K562 (cell line): ENCODE results near the gene FHDC1. TPM values are rescaled to one million over a fixed set of nuclear protein-coding genes. Genes with fewer than 3 reads are reported as not detected.

ENCODE experiments used
- ATAC-seq: fragments of 200-7000 bp; cut with Tn5 transposase; 3 replicates; pipeline ENCODE4 v1.9.1; 2020; ENCODE audit warnings: moderate library complexity
- BruUV-seq: library from RNA; stranded (reverse); fragments of 400-500 nt; replicated peaks from 2 replicates; lab custom pipeline; 2021; lab: Mats Ljungman, UMichigan
- CTCF ChIA-PET: fragments of 300-600 bp; formaldehyde crosslinking; extraction: SDS; loops from one replicate; lab custom pipeline; 2021; ENCODE audit warnings: low intra/inter-chr PET ratio; lab: Yijun Ruan, JAX
- POLR2A ChIA-PET: fragments of 300-600, 350-650 bp; sonication (Branson Sonifier 250); formaldehyde crosslinking; extraction: SDS; loops from one replicate; lab custom pipeline; 2021; ENCODE audit warnings: antibody characterized with exemption, inconsistent platforms; lab: Yijun Ruan, JAX
- DNase-seq, 4 experiments: peaks; one replicate each; pipeline versions ENCODE4 v3.0.0 to v3.0.0-alpha.2; 2011 to 2018; ENCODE audit warnings: low spot score in 3 of 4, mixed read lengths in 3 of 4; ENCODE audit errors: extremely low read depth in 1 of 4
- FAIRE-seq: peaks from 2 replicates; lab custom pipeline; 2011; peaks lifted over from hg19 to GRCh38; lab: Jason Lieb, UNC
- H2AFZ ChIP-seq: 2 replicates; pipeline ENCODE4 v1.6.0; 2011; ENCODE audit warnings: low read depth, low read length, control low read depth, inconsistent platforms
- H3K27ac ChIP-seq: fragments of 200-600 bp; 3 replicates; pipeline ENCODE4 v1.8.0; 2011; ENCODE audit warnings: low read depth, mild to moderate bottlenecking, control low read depth, inconsistent platforms, low read length, moderate library complexity, mixed read lengths; ENCODE audit errors: extremely low read depth
- H3K27me3 ChIP-seq, 2 experiments: fragments of 300-600 bp in 1 of 2; 2 replicates in 1 of 2; 3 replicates in 1 of 2; pipeline versions ENCODE4 v1.6.0 to v1.8.0; 2011; ENCODE audit warnings: inconsistent platforms in 2 of 2, low read length in 2 of 2, mild to moderate bottlenecking in 1 of 2, mixed read lengths in 1 of 2, moderate library complexity in 1 of 2; ENCODE audit not compliant: control insufficient read depth in 2 of 2, insufficient read depth in 2 of 2
- H3K36me3 ChIP-seq: fragments of 300-600 bp; 3 replicates; pipeline ENCODE4 v1.8.0; 2011; ENCODE audit warnings: mild to moderate bottlenecking, low read length, inconsistent platforms; ENCODE audit not compliant: control insufficient read depth, insufficient read depth
- H3K4me1 ChIP-seq, 2 experiments: fragments of 200-600 bp in 1 of 2; replicated peaks in 1 of 2; 2 replicates in 1 of 2; 3 replicates in 1 of 2; pipeline versions ENCODE4 v1.5.1 to v1.8.0; 2011; ENCODE audit warnings: inconsistent platforms in 2 of 2, low read length in 2 of 2, mild to moderate bottlenecking in 1 of 2, mixed read lengths in 1 of 2, moderate library complexity in 1 of 2; ENCODE audit not compliant: control insufficient read depth in 2 of 2, insufficient read depth in 2 of 2
- H3K4me2 ChIP-seq: 2 replicates; pipeline ENCODE4 v1.6.1; 2011; ENCODE audit warnings: low read length, control low read depth, inconsistent platforms, mixed read lengths; ENCODE audit not compliant: insufficient read depth
- H3K4me3 ChIP-seq: fragments of 200-600 bp; sonication (generic), shearing (Covaris generic); 2 replicates; pipeline ENCODE4 v1.5.1; 2016; ENCODE audit warnings: control low read depth, inconsistent platforms
- H3K79me2 ChIP-seq: fragments of 200-600 bp; 3 replicates; pipeline ENCODE4 v1.8.0; 2011; ENCODE audit warnings: low read length, inconsistent platforms; ENCODE audit not compliant: control insufficient read depth, insufficient read depth
- H3K9ac ChIP-seq, 2 experiments: 2 replicates each; pipeline versions ENCODE4 v1.6.0 to v1.6.1; 2011; ENCODE audit warnings: low read depth in 2 of 2, low read length in 2 of 2, control low read depth in 1 of 2, inconsistent platforms in 1 of 2, mild to moderate bottlenecking in 1 of 2, mixed read lengths in 1 of 2; ENCODE audit not compliant: insufficient read depth in 1 of 2
- H3K9me1 ChIP-seq: one replicate; pipeline ENCODE4 v1.6.0; 2011; ENCODE audit warnings: inconsistent platforms, mild to moderate bottlenecking, low read length, moderate library complexity; ENCODE audit not compliant: control insufficient read depth, insufficient read depth
- H3K9me3 ChIP-seq: replicated peaks from 2 replicates; pipeline ENCODE4 v1.5.1; 2011; ENCODE audit warnings: low read depth, low read length, inconsistent platforms; ENCODE audit not compliant: control insufficient read depth, insufficient read depth
- H4K20me1 ChIP-seq: replicated peaks from 2 replicates; pipeline ENCODE4 v1.6.1; 2011; ENCODE audit warnings: low read length, inconsistent platforms, mixed read lengths; ENCODE audit not compliant: control insufficient read depth, insufficient read depth
- KAT2B ChIP-seq: IDR thresholded peaks from one replicate; pipeline ENCODE4 v1.6.1; 2012; ENCODE audit warnings: low read depth, mild to moderate bottlenecking, control low read depth, inconsistent platforms, low read length, moderate library complexity
- NFRKB ChIP-seq: fragments of 450-650 bp; IDR thresholded peaks from 2 replicates; pipeline ENCODE4 v1.6.1; 2016; ENCODE audit warnings: low read depth
- NRF1 ChIP-seq, 2 experiments: fragments of 450-650 bp; IDR thresholded peaks in 1 of 2; conservative IDR thresholded peaks in 1 of 2; 2 replicates each; pipeline ENCODE4 v1.6.1; 2014; ENCODE audit warnings: mild to moderate bottlenecking in 2 of 2
- PCBP1 ChIP-seq: fragments of 200-400 bp; formaldehyde crosslinking; IDR thresholded peaks from 2 replicates; pipeline ENCODE4 v1.6.1; 2018; ENCODE audit warnings: mild to moderate bottlenecking, low read depth, low read length; ENCODE audit not compliant: poor library complexity, severe bottlenecking
- POLR2AphosphoS2 ChIP-seq: IDR thresholded peaks from 2 replicates; pipeline ENCODE4 v1.6.1; 2012; ENCODE audit warnings: low read length, improper control_type of control experiment
- ZNF324 ChIP-seq: fragments of 250-450 bp; sonication (Bioruptor Pico); IDR thresholded peaks from 2 replicates; pipeline ENCODE4 v1.4.0; 2020; ENCODE audit warnings: mild to moderate bottlenecking
- ZNF507 ChIP-seq: conservative IDR thresholded peaks from 2 replicates; pipeline ENCODE4 v1.6.1; 2017; ENCODE audit warnings: missing genetic modification characterization, missing compliant biosample characterization
- ZNF785 ChIP-seq: fragments of 250-450 bp; sonication (Bioruptor Pico); IDR thresholded peaks from 2 replicates; pipeline ENCODE4 v1.4.0; 2020; ENCODE audit warnings: mild to moderate bottlenecking
- ZSCAN32 ChIP-seq: fragments of 450-650 bp; formaldehyde crosslinking; IDR thresholded peaks from 2 replicates; pipeline ENCODE4 v1.4.0; 2020; ENCODE audit warnings: mild to moderate bottlenecking, moderate library complexity
- WGBS: fragments of 100-300 bp; shearing (Covaris generic); methylation state at CpG from one replicate; pipeline ENCODE4 v1.1.6; 2016; ENCODE audit warnings: low coverage, mixed read lengths; ENCODE audit not compliant: insufficient coverage; ENCODE audit errors: missing lambda C conversion rate; 5-methylcytosine and 5-hydroxymethylcytosine counted together
- in situ Hi-C: fragments of 300-500 bp; cut with MboI; formaldehyde crosslinking; loops from 4 replicates; pipeline ENCODE4 v1.15.0; 2018; ENCODE audit warnings: inconsistent platforms, mixed read lengths
- intact Hi-C: fragments of 100-400 bp; cut with micrococcal nuclease; formaldehyde crosslinking; loops from 2 replicates; pipeline ENCODE4 v1.14.2; 2022
- polyA plus RNA-seq, 8 experiments: library from polyadenylated mRNA; depleted of rRNA in 4 of 8; stranded (reverse) in 5 of 8; unstranded in 3 of 8; fragments of >200 nt; fragmentation: Nextera tagmentation in 2 of 8; fragmentation: Illumina TruSeq in 1 of 8; extraction: Ambion mirVana in 2 of 8; extraction: Trizol in 1 of 8; gene quantifications; 2 replicates each; pipeline versions ENCODE4 v1.2.1 to v1.2.3, GENCODE V29; 2011 to 2014; ENCODE audit warnings: inconsistent platforms in 1 of 8, missing spikeins in 1 of 8
- total RNA-seq, 7 experiments: library from RNA; depleted of rRNA in 6 of 7; stranded (reverse); fragments of >200 nt in 6 of 7; fragmentation: Illumina TruSeq in 2 of 7; extraction: Trizol in 2 of 7; gene quantifications; 2 replicates each; pipeline versions ENCODE4 v1.2.1 to v1.2.3, GENCODE V29; 2011 to 2021; ENCODE audit warnings: low replicate concordance in 1 of 7
- TF ChIP-seq, protein P1 (sequence below): sonication (generic); formaldehyde crosslinking; IDR thresholded peaks from 2 replicates; pipeline ENCODE4 v1.8.0; 2022; ENCODE audit warnings: missing genetic modification reagents, mild to moderate bottlenecking, borderline replicate concordance
- TF ChIP-seq, protein P2 (sequence below): IDR thresholded peaks from 2 replicates; pipeline ENCODE4 v1.6.1; 2012; ENCODE audit warnings: low read depth, low read length, improper control_type of control experiment, borderline replicate concordance
- TF ChIP-seq, protein P3 (sequence below): fragments of 450-650 bp; IDR thresholded peaks from 2 replicates; pipeline ENCODE4 v1.6.1; 2018; ENCODE audit warnings: mild to moderate bottlenecking, low read depth; ENCODE audit not compliant: partially characterized antibody

FHDC1 gene
- total and polyA plus RNA-seq, 9 of the 15 experiments (the other 6 are each of a cell fraction or from before 2014, with no cell fraction given): 0.01 to 0.43 (median 0.07) TPM

DNA sequence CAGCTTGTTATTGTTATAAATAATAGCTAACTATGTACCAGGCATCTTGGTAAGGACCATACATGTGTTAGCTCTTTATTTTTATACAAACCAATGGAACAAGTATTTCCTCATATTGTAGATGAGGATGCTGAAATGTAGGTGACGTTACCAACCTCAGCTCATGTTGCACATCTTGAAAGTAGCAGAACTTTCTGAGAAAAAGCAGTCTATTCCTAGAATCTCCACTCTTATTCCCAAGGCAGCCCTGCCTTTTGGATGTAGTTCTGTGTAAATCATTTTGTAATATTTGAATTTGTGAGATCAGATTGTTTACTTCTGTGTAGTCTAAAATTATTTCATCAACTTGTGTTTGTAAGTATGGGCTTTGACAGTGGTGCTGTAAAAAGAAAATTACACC lies 5.3 kb downstream of the FHDC1 start:
- DNase-seq (no peak), ATAC-seq (no peak), FAIRE-seq (no peak)
- BruUV-seq: no TSS peak
- CTCF ChIA-PET: no interaction called here
- peaks cover 17 to 40% of the 10 kb centered on the region in 2 experiments for H3K27me3 ChIP-seq
- peaks cover 3 to 15% of the 10 kb centered on the region in 2 experiments; a peak in 4 of 5 replicates for H3K4me1 ChIP-seq
- H3K9me3 ChIP-seq: no peaks in the 10 kb centered on the region
- WGBS: 5% methylated on average over 1 of the region's 1 CpG
- intact Hi-C loops (no loop called here), in situ Hi-C loops (no loop called here)
- no peak overlapping the region for H3K4me3 ChIP-seq
- H3K9me1 ChIP-seq: no peaks in the 10 kb centered on the region
- no peak overlapping the region for H3K27ac ChIP-seq
- no peak overlapping the region for H2AFZ ChIP-seq
- H3K79me2 ChIP-seq: no peaks in the 10 kb centered on the region
- no peak overlapping the region for H3K4me2 ChIP-seq
- H3K9ac ChIP-seq: no peak overlapping the region
- TF ChIP-seq POLR2AphosphoS2 (no peak), ZSCAN32 (no peak), KAT2B (no peak), ZNF507 (tag) (no peak), ZNF785 (CRISPR knock-in tag) (no peak), NRF1 (conservative IDR thresholded peaks at IDR 0.05 in 1 of 2, IDR thresholded peaks at IDR 0.05 in 1 of 2) (no peak), NFRKB (no peak), PCBP1 (no peak), ZNF324 (CRISPR knock-in tag) (no peak)
- TF ChIP-seq, protein P1, sequence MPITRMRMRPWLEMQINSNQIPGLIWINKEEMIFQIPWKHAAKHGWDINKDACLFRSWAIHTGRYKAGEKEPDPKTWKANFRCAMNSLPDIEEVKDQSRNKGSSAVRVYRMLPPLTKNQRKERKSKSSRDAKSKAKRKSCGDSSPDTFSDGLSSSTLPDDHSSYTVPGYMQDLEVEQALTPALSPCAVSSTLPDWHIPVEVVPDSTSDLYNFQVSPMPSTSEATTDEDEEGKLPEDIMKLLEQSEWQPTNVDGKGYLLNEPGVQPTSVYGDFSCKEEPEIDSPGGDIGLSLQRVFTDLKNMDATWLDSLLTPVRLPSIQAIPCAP: no peak
- TF ChIP-seq, protein P2, sequence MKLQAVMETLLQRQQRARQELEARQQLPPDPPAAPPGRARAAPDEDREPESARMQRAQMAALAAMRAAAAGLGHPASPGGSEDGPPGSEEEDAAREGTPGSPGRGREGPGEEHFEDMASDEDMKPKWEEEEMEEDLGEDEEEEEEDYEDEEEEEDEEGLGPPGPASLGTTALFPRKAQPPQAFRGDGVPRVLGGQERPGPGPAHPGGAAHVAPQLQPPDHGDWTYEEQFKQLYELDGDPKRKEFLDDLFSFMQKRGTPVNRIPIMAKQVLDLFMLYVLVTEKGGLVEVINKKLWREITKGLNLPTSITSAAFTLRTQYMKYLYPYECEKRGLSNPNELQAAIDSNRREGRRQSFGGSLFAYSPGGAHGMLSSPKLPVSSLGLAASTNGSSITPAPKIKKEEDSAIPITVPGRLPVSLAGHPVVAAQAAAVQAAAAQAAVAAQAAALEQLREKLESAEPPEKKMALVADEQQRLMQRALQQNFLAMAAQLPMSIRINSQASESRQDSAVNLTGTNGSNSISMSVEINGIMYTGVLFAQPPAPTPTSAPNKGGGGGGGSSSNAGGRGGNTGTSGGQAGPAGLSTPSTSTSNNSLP: no peak
- TF ChIP-seq, protein P3, sequence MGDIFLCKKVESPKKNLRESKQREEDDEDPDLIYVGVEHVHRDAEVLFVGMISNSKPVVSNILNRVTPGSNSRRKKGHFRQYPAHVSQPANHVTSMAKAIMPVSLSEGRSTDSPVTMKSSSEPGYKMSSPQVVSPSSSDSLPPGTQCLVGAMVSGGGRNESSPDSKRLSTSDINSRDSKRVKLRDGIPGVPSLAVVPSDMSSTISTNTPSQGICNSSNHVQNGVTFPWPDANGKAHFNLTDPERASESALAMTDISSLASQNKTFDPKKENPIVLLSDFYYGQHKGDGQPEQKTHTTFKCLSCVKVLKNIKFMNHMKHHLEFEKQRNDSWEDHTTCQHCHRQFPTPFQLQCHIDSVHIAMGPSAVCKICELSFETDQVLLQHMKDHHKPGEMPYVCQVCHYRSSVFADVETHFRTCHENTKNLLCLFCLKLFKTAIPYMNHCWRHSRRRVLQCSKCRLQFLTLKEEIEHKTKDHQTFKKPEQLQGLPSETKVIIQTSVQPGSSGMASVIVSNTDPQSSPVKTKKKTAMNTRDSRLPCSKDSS: no peak
- peaks cover 11% of the 10 kb centered on the region; the same call in 1 of the 2 replicates for H4K20me1 ChIP-seq
- POLR2A ChIA-PET: interaction anchor here (1.4 kb wide), 1 partner anchor 11 kb away, joined by 3 read pairs; no protein-coding TSS in a partner anchor
- H3K36me3 ChIP-seq: no peaks in the 10 kb centered on the region
